ENCODE data around the gene ZFYVE21. TPM values are rescaled to one million over a fixed set of nuclear protein-coding genes. Genes with fewer than 3 reads are reported as not detected.

ZFYVE21 gene
- total and polyA plus RNA-seq, 4 experiments from 2014 or later = 17.2 to 18.8 (median 17.7) TPM

DNA sequence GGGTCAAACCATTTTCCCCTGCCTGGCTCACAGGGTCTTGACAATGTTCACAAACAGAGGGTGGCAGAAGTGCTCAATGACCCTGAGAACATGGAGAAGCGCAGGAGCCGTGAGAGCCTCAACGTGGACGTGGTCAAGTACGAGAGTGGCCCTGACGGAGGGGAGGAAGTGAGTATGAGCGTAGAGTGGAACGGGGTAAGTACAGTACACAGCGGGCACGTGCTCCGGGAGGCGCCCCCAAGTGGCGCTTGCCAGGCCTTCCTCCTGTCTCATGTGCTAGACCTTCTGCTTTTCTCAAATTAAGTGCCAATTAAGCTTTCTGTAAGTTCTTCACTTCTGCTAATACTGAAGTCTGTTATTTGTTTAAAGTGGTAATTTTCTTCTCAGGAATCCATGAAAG, 36.3 kb upstream of the ZFYVE21 start:
- Mint-ChIP-seq H3K9me3 (no peaks in the 10 kb centered on the region), H3K27ac (peak overlapping the region in 5 of 7 donors; percentile 15 to 91 (median 59)), H3K4me3 (no peak overlapping the region), H3K36me3 (peaks cover 47 to 81% of the 10 kb centered on the region in 2 donors), H3K4me1 (peaks cover 0 to 1% (median 0%) of the 10 kb centered on the region in 4 donors), H3K27me3 (no peaks in the 10 kb centered on the region)
- DNase-seq = peak in 4 of 5 donors; percentile 9 to 28 (median 22)
- POLR2A ChIA-PET (ENCODE audit: partially characterized antibody) = no interaction called here
- no peak overlapping the region for H3K4me3 ChIP-seq (ENCODE audit: low read length in 2 of 2)
- no peaks in the 10 kb centered on the region for H3K9me3 ChIP-seq (ENCODE audit: control insufficient read depth in 1 of 2, low read length in 2 of 2)
- H3K27ac ChIP-seq (ENCODE audit: low read depth, low read length) = no peak overlapping the region
- peaks cover 48% of the 10 kb centered on the region for H3K36me3 ChIP-seq (ENCODE audit: insufficient read depth, low read length)
- no peaks in the 10 kb centered on the region for H3K4me1 ChIP-seq (ENCODE audit: insufficient read depth, low read length)
- CTCF ChIA-PET (ENCODE audit: partially characterized antibody) = interaction anchor here (1.4 to 1.6 kb wide), 2 partner anchors 18 to 51 kb away, joined by 4 read pairs; no protein-coding TSS in a partner anchor
- H3K27me3 ChIP-seq (ENCODE audit: insufficient read depth, low read length) = no peaks in the 10 kb centered on the region
- intact Hi-C loops (cut with micrococcal nuclease) = loop anchor here (1.0 to 2.0 kb wide), 2 partner anchors 73 to 107 kb away; no protein-coding TSS in a partner anchor

DNA sequence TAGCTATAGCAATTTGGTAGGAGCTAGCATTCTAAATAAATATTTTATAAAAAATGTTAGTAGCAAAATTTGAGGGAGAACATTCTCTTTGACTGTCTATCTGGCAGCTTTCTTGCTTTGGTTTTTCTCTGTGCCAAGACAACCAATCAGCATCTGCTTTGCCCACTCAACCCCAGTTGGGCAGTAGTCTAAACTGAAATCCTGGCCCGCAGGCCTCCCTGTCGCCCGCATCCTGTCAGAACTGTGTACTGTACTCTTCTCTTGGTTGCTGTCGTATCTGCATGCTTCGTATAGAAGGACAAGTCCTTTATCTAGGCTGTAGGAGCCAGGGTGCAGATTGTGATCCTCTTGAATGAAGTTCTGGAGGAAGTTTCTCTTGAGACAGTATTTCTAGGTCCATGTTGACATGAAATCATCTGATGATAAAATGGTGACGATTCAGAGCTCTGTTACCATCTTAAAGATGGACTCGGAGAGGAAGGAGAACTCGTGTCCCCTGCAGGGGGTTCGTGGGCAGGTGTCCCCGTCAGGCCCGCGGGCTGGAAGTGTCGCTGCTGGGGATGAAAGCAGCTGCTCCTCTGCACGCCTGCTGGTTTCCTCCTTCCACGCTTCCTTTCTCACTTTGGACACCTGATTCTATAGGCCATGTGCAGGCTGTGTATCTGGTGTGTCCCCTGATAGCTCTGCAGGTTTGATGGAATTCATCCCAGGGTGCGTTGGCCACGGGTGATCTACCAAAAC, 34.9 kb upstream of the ZFYVE21 start:
- Histone ChIP-seq H3K27me3 (ENCODE audit: insufficient read depth, low read length) (no peaks in the 10 kb centered on the region), H3K9me3 (ENCODE audit: control insufficient read depth in 1 of 2, low read length in 2 of 2) (no peaks in the 10 kb centered on the region), H3K4me3 (ENCODE audit: low read length in 2 of 2) (no peak overlapping the region), H3K27ac (ENCODE audit: low read depth, low read length) (no peak overlapping the region), H3K36me3 (ENCODE audit: insufficient read depth, low read length) (peaks cover 52% of the 10 kb centered on the region), H3K4me1 (ENCODE audit: insufficient read depth, low read length) (no peaks in the 10 kb centered on the region)
- Mint-ChIP-seq H3K36me3 (peaks cover 47 to 80% of the 10 kb centered on the region in 2 donors), H3K4me1 (peaks cover 0 to 2% (median under 1%) of the 10 kb centered on the region in 4 donors), H3K27ac (no peak overlapping the region), H3K9me3 (no peaks in the 10 kb centered on the region), H3K4me3 (no peak overlapping the region), H3K27me3 (no peaks in the 10 kb centered on the region)
- ChIA-PET CTCF (ENCODE audit: partially characterized antibody) (interaction anchor here (0.7 to 1.6 kb wide), 4 partner anchors 14 to 53 kb away, joined by 3 to 4 read pairs (median 4); no protein-coding TSS in a partner anchor), POLR2A (ENCODE audit: partially characterized antibody) (no interaction called here)
- intact Hi-C loops (cut with micrococcal nuclease) = no loop called here
- DNase-seq = no peak

- CTCF ChIA-PET (ENCODE audit: partially characterized antibody) = no interaction called here
- POLR2A ChIA-PET (ENCODE audit: partially characterized antibody) = no interaction called here
- Mint-ChIP-seq H3K36me3 (peaks cover 43 to 82% of the 10 kb centered on the region in 2 donors), H3K9me3 (no peaks in the 10 kb centered on the region), H3K27me3 (no peaks in the 10 kb centered on the region), H3K4me1 (peaks cover 0 to 2% (median under 1%) of the 10 kb centered on the region in 4 donors), H3K27ac (no peak overlapping the region), H3K4me3 (no peak overlapping the region)
- intact Hi-C loops (cut with micrococcal nuclease) = no loop called here
- Histone ChIP-seq H3K4me1 (ENCODE audit: insufficient read depth, low read length) (no peaks in the 10 kb centered on the region), H3K4me3 (ENCODE audit: low read length in 2 of 2) (no peak overlapping the region), H3K36me3 (ENCODE audit: insufficient read depth, low read length) (peaks cover 56% of the 10 kb centered on the region), H3K27ac (ENCODE audit: low read depth, low read length) (no peak overlapping the region), H3K9me3 (ENCODE audit: control insufficient read depth in 1 of 2, low read length in 2 of 2) (no peaks in the 10 kb centered on the region), H3K27me3 (ENCODE audit: insufficient read depth, low read length) (no peaks in the 10 kb centered on the region)
- DNase-seq = no peak
These were observed 32.5 kb upstream of the ZFYVE21 start for GRCh38 chr14:103683139-103683538.

DNA sequence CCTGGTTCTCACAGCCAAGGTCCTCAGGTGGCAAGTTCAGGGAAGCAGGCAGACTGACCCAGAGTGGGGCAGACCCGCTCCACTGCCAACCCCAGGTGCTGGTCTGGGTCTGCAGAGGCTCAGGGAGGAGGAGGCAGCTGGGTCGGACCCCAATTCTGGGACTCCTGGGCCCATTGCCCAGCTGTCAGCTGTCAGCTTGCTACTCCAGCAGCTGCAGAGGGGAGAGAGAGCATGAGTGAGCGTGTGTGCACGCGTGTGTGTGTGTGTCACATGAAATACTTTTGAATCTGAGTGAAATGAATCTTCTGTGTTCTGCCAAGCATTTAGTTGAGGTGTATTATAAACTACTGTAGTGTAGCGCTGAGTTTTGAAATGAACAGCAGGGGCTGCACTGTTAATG, 31.1 kb upstream of the ZFYVE21 start:
- no peak for DNase-seq
- no peaks in the 10 kb centered on the region for H3K9me3 Mint-ChIP-seq
- no peak overlapping the region for H3K4me3 Mint-ChIP-seq
- Histone ChIP-seq H3K27me3 (ENCODE audit: insufficient read depth, low read length) (no peaks in the 10 kb centered on the region), H3K4me1 (ENCODE audit: insufficient read depth, low read length) (no peaks in the 10 kb centered on the region), H3K4me3 (ENCODE audit: low read length in 2 of 2) (no peak overlapping the region), H3K9me3 (ENCODE audit: control insufficient read depth in 1 of 2, low read length in 2 of 2) (no peaks in the 10 kb centered on the region), H3K27ac (ENCODE audit: low read depth, low read length) (no peak overlapping the region), H3K36me3 (ENCODE audit: insufficient read depth, low read length) (peaks cover 60% of the 10 kb centered on the region)
- ChIA-PET CTCF (ENCODE audit: partially characterized antibody) (no interaction called here), POLR2A (ENCODE audit: partially characterized antibody) (no interaction called here)
- peaks cover 0 to 2% (median under 1%) of the 10 kb centered on the region in 4 donors for H3K4me1 Mint-ChIP-seq
- intact Hi-C loops (cut with micrococcal nuclease) = no loop called here
- peaks cover 38 to 77% of the 10 kb centered on the region in 2 donors for H3K36me3 Mint-ChIP-seq
- H3K27me3 Mint-ChIP-seq = no peaks in the 10 kb centered on the region
- H3K27ac Mint-ChIP-seq = peak overlapping the region in 1 of 7 donors; percentile 53

DNA sequence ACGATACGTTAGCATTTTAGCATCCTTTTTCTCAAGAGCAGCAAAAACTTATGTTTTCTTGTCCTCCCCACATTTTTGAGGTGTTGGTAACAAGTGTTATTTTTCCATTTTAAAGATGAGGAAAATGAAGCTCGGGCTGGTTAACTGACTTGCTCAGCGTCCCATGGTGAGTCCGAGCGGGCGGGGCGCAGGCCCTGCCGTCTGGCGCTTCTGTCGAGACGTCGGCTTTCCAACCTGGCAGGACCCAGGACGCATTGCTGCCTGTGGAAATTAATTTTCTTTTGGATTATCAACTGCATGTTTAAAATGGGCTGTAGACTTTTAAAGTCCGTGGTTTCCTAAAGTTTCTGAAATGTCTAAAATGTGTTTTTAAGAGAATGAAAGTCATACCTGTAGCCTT, 30.7 kb upstream of the ZFYVE21 start:
- peak overlapping the region in 1 of 7 donors; percentile 53 for H3K27ac Mint-ChIP-seq
- H3K27me3 Mint-ChIP-seq = no peaks in the 10 kb centered on the region
- CTCF ChIA-PET (ENCODE audit: partially characterized antibody) = no interaction called here
- no peak for DNase-seq
- H3K36me3 Mint-ChIP-seq = peaks cover 37 to 76% of the 10 kb centered on the region in 2 donors
- intact Hi-C loops (cut with micrococcal nuclease) = no loop called here
- no peak overlapping the region for H3K4me3 Mint-ChIP-seq
- POLR2A ChIA-PET (ENCODE audit: partially characterized antibody) = no interaction called here
- no peak overlapping the region for H3K4me3 ChIP-seq (ENCODE audit: low read length in 2 of 2)
- H3K9me3 ChIP-seq (ENCODE audit: control insufficient read depth in 1 of 2, low read length in 2 of 2) = no peaks in the 10 kb centered on the region
- peaks cover 56% of the 10 kb centered on the region for H3K36me3 ChIP-seq (ENCODE audit: insufficient read depth, low read length)
- no peak overlapping the region for H3K27ac ChIP-seq (ENCODE audit: low read depth, low read length)
- peaks cover 0 to 4% (median under 1%) of the 10 kb centered on the region in 4 donors for H3K4me1 Mint-ChIP-seq
- H3K4me1 ChIP-seq (ENCODE audit: insufficient read depth, low read length) = no peaks in the 10 kb centered on the region
- H3K9me3 Mint-ChIP-seq = no peaks in the 10 kb centered on the region
- H3K27me3 ChIP-seq (ENCODE audit: insufficient read depth, low read length) = no peaks in the 10 kb centered on the region

- CTCF ChIA-PET (ENCODE audit: partially characterized antibody) = interaction anchor here (1.6 kb wide), 1 partner anchor 9 kb away, joined by 4 read pairs; no protein-coding TSS in a partner anchor
- Mint-ChIP-seq H3K36me3 (peaks cover 38 to 74% of the 10 kb centered on the region in 2 donors), H3K4me1 (peaks cover 0 to 5% (median 4%) of the 10 kb centered on the region in 4 donors), H3K27me3 (no peaks in the 10 kb centered on the region), H3K4me3 (no peak overlapping the region), H3K27ac (peak overlapping the region in 2 of 7 donors; percentile 37 to 50), H3K9me3 (no peaks in the 10 kb centered on the region)
- Histone ChIP-seq H3K4me1 (ENCODE audit: insufficient read depth, low read length) (no peaks in the 10 kb centered on the region), H3K27ac (ENCODE audit: low read depth, low read length) (no peak overlapping the region), H3K9me3 (ENCODE audit: control insufficient read depth in 1 of 2, low read length in 2 of 2) (no peaks in the 10 kb centered on the region), H3K4me3 (ENCODE audit: low read length in 2 of 2) (no peak overlapping the region), H3K36me3 (ENCODE audit: insufficient read depth, low read length) (peaks cover 49% of the 10 kb centered on the region), H3K27me3 (ENCODE audit: insufficient read depth, low read length) (no peaks in the 10 kb centered on the region)
- POLR2A ChIA-PET (ENCODE audit: partially characterized antibody) = no interaction called here
- DNase-seq = no peak
- intact Hi-C loops (cut with micrococcal nuclease) = no loop called here
These were observed 30.1 kb upstream of the ZFYVE21 start for GRCh38 chr14:103685276-103686211.
